ENCODE results near the gene UTP14A.

The UTP14A gene

DNA sequence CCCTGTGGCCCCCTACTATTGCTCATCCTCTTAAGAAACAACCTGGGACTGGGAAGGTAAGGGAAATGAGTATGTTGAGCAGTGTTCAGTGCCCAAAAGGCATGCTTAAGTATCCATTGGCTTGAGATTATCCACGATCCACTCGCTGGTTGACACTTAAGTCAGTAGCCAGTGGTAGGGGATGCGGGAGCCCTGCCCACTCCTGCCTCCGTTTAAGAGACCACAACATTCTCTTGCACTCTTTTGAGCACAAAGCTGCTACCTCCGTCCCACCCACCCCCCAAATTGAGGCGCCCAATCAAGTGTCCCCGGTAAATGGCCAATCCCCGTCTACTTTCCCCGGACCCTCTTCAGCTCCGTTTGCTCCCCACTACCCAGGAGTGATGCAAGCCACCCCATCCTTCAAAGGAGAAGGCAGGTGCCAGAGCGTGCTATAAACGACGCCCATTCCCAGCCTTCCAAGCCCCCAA lies 25.0 kb downstream of the UTP14A start:
- peak overlapping the region; percentile 82 for H3K27ac ChIP-seq (ENCODE audit: low read depth, low read length)
- peak overlapping the region; percentile 80 for H3K9ac ChIP-seq (ENCODE audit: low read depth, low read length)

DNA sequence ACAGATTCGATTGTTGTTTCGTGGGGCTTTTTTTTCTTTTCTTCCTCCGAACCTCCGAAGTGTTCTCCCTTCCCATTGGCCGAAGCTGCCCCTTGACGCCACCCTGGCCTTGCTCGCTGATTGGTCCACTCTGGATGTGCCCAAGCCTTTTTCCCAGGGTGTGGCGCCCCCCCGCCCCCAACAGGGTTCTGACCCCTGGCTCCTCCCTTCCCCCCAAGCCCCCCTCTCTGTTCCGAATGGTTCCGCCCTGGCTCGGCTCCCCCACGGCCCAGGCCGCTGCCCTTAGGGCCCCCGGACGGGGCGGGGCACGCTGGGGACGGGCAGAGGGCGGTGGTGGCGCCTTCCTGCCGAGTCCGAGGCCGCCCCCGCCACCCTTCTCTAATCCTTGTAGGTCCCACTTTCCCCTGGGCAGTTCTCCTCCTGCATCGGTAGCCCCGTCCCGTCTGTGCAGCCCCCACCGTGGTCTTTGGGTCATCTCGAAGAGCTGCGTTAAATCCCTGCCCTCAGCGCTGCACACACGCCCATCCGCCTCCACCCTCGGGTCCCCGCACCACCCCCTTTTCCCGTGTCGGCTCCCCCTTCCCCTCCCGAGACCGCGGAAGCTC lies 25.5 kb downstream of the UTP14A start:
- peaks cover 31% of the 10 kb centered on the region for H3K36me3 ChIP-seq (ENCODE audit: control insufficient read depth, insufficient read depth, low read length)
- H3K4me3 ChIP-seq (ENCODE audit: low read depth, low read length) = peak overlapping the region; percentile 98
- H3K9ac ChIP-seq (ENCODE audit: low read depth, low read length) = peak overlapping the region; percentile 80
- no peaks in the 10 kb centered on the region for H3K9me3 ChIP-seq (ENCODE audit: control insufficient read depth, insufficient read depth, low read length)
- peak overlapping the region; percentile 82 for H3K27ac ChIP-seq (ENCODE audit: low read depth, low read length)
- H3K4me1 ChIP-seq (ENCODE audit: control insufficient read depth, insufficient read depth, low read length) = peaks cover 18% of the 10 kb centered on the region
- peaks cover 42% of the 10 kb centered on the region for H3K27me3 ChIP-seq (ENCODE audit: control insufficient read depth, insufficient read depth, low read length)

More for the DNA sequence above, 25.0 kb downstream of the UTP14A start:
- H3K4me3 ChIP-seq (ENCODE audit: low read depth, low read length) = peak overlapping the region; percentile 98
- H3K36me3 ChIP-seq (ENCODE audit: control insufficient read depth, insufficient read depth, low read length) = peaks cover 36% of the 10 kb centered on the region
- peaks cover 18% of the 10 kb centered on the region for H3K4me1 ChIP-seq (ENCODE audit: control insufficient read depth, insufficient read depth, low read length)
- peaks cover 36% of the 10 kb centered on the region for H3K27me3 ChIP-seq (ENCODE audit: control insufficient read depth, insufficient read depth, low read length)
- H3K9me3 ChIP-seq (ENCODE audit: control insufficient read depth, insufficient read depth, low read length) = no peaks in the 10 kb centered on the region

DNA sequence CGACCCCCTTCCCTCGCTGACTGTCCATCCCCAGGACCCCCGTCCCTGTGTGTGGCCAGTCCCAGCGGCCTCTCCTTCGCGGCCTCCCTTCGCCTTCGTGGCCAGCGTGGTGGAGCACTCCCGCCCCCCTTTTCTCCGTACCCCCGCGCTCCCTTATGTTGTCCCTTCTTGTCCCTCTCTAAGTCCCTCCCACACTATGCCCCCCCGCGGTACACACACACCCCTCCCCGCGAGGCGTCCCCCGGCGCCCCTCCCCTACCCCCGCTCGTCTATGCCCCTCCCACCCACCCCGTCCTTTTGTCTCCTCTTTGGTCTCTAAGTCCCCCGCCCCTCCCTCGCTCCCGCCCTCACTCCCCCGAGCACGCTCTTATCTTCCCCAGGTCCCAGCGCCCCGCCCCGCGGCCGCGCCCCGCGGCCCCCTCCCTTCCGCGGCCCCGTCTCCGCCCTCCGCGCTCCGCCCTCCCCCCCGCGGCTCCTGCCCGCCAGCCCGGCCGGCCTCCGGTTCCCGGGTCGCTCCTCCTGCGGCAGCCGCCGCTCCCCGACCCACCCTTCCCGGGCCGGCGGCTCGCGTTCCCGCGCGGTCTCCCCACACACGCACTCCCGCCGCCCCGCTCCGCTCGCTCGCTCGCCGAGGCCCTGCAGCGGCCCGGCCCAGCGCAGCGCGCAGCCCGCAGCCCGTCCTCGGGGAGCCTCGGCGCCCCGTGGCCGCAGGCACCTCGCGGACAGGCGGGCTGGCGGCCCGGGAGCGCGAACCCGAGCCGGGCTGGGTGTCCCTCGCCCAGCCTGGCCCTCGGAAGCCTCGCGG lies 26.3 kb downstream of the UTP14A start:
- Histone ChIP-seq H3K9me3 (ENCODE audit: control insufficient read depth, insufficient read depth, low read length) (no peaks in the 10 kb centered on the region), H3K36me3 (ENCODE audit: control insufficient read depth, insufficient read depth, low read length) (peaks cover 24% of the 10 kb centered on the region), H3K27ac (ENCODE audit: low read depth, low read length) (peak overlapping the region; percentile 64), H3K4me3 (ENCODE audit: low read depth, low read length) (peak overlapping the region; percentile 98), H3K27me3 (ENCODE audit: control insufficient read depth, insufficient read depth, low read length) (peaks cover 49% of the 10 kb centered on the region), H3K9ac (ENCODE audit: low read depth, low read length) (no peak overlapping the region; the same call in 1 of the 2 replicates), H3K4me1 (ENCODE audit: control insufficient read depth, insufficient read depth, low read length) (peaks cover 18% of the 10 kb centered on the region)

DNA sequence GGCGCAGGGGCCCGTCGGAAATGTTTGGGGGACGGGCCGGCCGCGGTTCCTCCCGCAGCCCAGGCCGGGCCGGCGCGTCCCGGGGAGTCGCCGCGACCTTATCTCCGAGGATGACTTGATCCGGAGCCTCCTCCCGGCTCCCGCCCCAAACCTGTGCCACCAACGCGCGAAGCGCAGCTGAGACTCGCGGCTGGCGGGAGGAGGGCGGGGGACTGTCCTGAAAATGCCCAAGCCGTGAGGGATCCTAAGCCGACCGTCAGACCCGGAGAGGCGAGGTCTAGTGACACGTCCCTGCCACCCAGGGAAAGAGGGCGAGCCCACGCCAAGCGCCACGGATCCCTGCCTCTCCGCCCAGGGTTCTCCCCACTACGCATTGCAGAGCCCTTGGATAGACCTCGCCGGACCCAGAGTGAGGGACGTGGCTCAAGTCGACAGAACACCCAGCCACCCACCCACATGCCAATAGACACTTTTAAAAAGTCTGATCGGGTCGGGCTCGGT lies 26.9 kb downstream of the UTP14A start:
- Histone ChIP-seq H3K4me1 (ENCODE audit: control insufficient read depth, insufficient read depth, low read length) (peaks cover 18% of the 10 kb centered on the region), H3K27me3 (ENCODE audit: control insufficient read depth, insufficient read depth, low read length) (peaks cover 55% of the 10 kb centered on the region), H3K9me3 (ENCODE audit: control insufficient read depth, insufficient read depth, low read length) (no peaks in the 10 kb centered on the region), H3K27ac (ENCODE audit: low read depth, low read length) (no peak overlapping the region), H3K9ac (ENCODE audit: low read depth, low read length) (no peak overlapping the region), H3K4me3 (ENCODE audit: low read depth, low read length) (peak overlapping the region; percentile 59; the same call in 1 of the 2 replicates), H3K36me3 (ENCODE audit: control insufficient read depth, insufficient read depth, low read length) (peaks cover 17% of the 10 kb centered on the region)

DNA sequence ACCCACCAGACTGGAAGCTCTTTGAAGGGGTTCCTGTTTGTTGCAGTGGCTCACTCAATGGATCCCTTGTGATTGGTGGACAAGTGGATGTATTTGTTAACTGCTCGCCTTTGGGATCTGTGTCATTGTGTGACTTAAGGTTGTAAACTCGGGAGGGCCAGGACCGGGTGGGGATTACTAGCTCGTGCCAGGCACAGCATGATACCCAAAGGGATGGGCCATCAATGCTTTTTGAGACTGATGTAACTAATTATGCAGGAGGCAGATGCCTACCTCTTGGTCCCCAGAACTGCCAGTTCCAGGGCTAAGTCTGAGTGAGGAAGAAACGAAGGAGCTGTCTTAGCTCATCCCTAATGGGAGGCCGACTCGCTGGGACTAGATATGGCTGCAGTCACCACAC lies 27.7 kb downstream of the UTP14A start:
- Histone ChIP-seq H3K4me3 (ENCODE audit: low read depth, low read length) (no peak overlapping the region), H3K27me3 (ENCODE audit: control insufficient read depth, insufficient read depth, low read length) (peaks cover 64% of the 10 kb centered on the region), H3K27ac (ENCODE audit: low read depth, low read length) (no peak overlapping the region), H3K36me3 (ENCODE audit: control insufficient read depth, insufficient read depth, low read length) (peaks cover 14% of the 10 kb centered on the region), H3K9ac (ENCODE audit: low read depth, low read length) (no peak overlapping the region), H3K9me3 (ENCODE audit: control insufficient read depth, insufficient read depth, low read length) (no peaks in the 10 kb centered on the region), H3K4me1 (ENCODE audit: control insufficient read depth, insufficient read depth, low read length) (peaks cover 24% of the 10 kb centered on the region)

DNA sequence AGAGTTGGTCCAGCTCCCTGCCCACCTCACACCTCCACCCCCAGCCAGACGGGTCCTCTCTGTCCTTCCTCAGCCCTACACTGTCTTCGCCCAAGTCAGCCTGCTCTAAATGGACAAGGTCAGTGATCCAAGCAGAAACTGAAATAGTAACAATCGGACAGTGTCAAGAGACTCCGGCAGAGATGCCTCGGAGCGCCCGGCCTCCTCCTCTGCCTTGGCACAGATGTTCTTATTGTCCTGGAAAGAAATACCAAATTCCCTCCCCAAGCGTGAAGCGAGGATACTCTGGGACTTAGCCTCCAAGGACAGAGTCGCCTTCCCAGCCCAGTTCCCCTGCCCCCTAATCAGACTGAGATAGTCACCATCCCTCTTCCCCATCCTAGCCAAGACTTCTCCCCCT lies 28.5 kb downstream of the UTP14A start:
- peaks cover 71% of the 10 kb centered on the region for H3K27me3 ChIP-seq (ENCODE audit: control insufficient read depth, insufficient read depth, low read length)
- peaks cover 7% of the 10 kb centered on the region for H3K36me3 ChIP-seq (ENCODE audit: control insufficient read depth, insufficient read depth, low read length)
- no peak overlapping the region; the same call in 1 of the 2 replicates for H3K4me3 ChIP-seq (ENCODE audit: low read depth, low read length)
- peaks cover 24% of the 10 kb centered on the region for H3K4me1 ChIP-seq (ENCODE audit: control insufficient read depth, insufficient read depth, low read length)
- H3K27ac ChIP-seq (ENCODE audit: low read depth, low read length) = no peak overlapping the region
- H3K9me3 ChIP-seq (ENCODE audit: control insufficient read depth, insufficient read depth, low read length) = no peaks in the 10 kb centered on the region
- no peak overlapping the region for H3K9ac ChIP-seq (ENCODE audit: low read depth, low read length)

DNA sequence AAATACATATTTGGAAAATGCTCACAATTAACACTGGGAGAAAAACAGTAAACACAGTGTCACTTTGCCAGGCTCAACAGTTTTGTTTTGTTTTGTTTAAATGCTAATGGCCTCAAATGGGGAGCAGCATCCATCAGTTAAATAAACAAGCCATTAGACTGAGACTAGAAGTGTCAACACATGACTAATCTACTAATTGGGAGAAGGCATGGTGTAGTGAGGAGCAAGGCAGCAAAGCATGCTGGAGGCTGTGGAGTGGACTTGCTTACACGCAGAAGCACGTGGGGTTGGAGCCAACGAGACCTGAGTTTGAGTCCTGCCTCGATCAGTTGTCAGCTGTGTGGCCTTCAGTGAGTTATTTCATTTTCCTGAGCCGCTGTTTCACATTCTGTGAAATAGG lies 29.0 kb downstream of the UTP14A start:
- H3K9ac ChIP-seq (ENCODE audit: low read depth, low read length) = no peak overlapping the region
- peaks cover 2% of the 10 kb centered on the region; the same call in 1 of the 2 replicates for H3K36me3 ChIP-seq (ENCODE audit: control insufficient read depth, insufficient read depth, low read length)
- no peak overlapping the region for H3K27ac ChIP-seq (ENCODE audit: low read depth, low read length)
- H3K27me3 ChIP-seq (ENCODE audit: control insufficient read depth, insufficient read depth, low read length) = peaks cover 76% of the 10 kb centered on the region
- no peaks in the 10 kb centered on the region for H3K9me3 ChIP-seq (ENCODE audit: control insufficient read depth, insufficient read depth, low read length)
- H3K4me1 ChIP-seq (ENCODE audit: control insufficient read depth, insufficient read depth, low read length) = peaks cover 24% of the 10 kb centered on the region
- H3K4me3 ChIP-seq (ENCODE audit: low read depth, low read length) = no peak overlapping the region; the same call in 1 of the 2 replicates

DNA sequence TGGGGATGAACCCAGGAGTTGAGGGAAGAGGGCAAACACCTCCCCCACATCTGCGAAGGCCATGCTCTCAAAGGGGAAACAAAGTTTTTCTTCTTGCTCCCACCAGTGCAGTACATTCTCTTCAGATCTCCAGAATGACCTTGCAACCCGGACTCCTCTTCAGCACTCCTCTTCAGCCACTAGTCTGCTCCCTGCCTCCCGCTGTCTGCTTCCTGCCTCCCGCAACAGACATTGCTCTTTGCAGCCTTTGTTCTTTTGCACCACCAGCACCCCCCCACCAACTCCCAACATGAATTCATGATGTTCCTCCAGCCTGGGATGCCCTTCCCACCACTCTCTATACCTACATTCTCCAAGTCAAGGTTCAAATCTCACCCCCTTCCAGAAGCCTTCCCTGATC lies 32.1 kb downstream of the UTP14A start:
- no peak overlapping the region for H3K4me3 ChIP-seq (ENCODE audit: low read depth, low read length)
- H3K27me3 ChIP-seq (ENCODE audit: control insufficient read depth, insufficient read depth, low read length) = peaks cover 81% of the 10 kb centered on the region
- H3K27ac ChIP-seq (ENCODE audit: low read depth, low read length) = no peak overlapping the region
- no peaks in the 10 kb centered on the region for H3K36me3 ChIP-seq (ENCODE audit: control insufficient read depth, insufficient read depth, low read length)
- H3K9me3 ChIP-seq (ENCODE audit: control insufficient read depth, insufficient read depth, low read length) = no peaks in the 10 kb centered on the region
- H3K4me1 ChIP-seq (ENCODE audit: control insufficient read depth, insufficient read depth, low read length) = peaks cover 24% of the 10 kb centered on the region
- H3K9ac ChIP-seq (ENCODE audit: low read depth, low read length) = no peak overlapping the region

DNA sequence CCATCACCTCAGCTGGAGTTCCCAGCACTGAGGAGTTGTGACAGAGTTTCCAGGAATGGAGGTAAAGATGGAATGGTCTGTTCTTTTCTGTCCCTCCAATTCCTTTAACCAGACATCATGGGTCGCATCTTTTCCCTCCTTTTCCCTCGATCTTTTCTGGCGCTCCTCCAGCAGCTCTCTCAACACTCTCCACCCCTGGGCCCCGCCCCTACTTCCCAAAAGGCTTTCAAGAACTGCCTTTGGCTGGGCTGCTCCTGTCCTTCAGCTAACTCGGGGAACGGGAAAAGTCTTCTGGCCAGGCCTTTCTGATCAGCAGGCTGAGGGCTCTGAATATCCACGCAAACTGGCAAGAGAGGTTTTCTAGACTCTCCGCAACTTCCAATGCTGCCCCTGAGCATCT lies 34.0 kb downstream of the UTP14A start:
- no peaks in the 10 kb centered on the region for H3K36me3 ChIP-seq (ENCODE audit: control insufficient read depth, insufficient read depth, low read length)
- peaks cover 10% of the 10 kb centered on the region for H3K4me1 ChIP-seq (ENCODE audit: control insufficient read depth, insufficient read depth, low read length)

DNA sequence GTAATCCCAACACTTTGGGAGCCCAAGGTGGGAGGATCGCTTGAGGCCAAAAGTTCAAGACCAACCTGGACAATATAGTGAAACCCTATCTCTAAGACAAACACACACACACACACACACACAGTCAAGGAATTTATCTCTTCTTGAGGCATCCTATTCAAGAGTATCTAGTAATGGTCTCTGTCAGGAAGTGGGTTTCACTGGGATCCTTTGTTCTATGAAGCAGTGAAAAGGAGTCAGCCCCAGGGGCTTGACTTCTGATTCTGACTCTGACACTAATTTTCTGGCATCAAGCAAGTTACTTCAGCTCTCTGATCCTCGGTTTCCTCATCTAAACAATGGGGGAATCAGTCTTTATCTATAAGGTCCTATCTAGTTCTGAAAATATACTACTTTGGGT lies 34.8 kb downstream of the UTP14A start:
- no peak overlapping the region for H3K4me3 ChIP-seq (ENCODE audit: low read depth, low read length)
- no peaks in the 10 kb centered on the region for H3K9me3 ChIP-seq (ENCODE audit: control insufficient read depth, insufficient read depth, low read length)
- peaks cover 55% of the 10 kb centered on the region for H3K27me3 ChIP-seq (ENCODE audit: control insufficient read depth, insufficient read depth, low read length)
- no peaks in the 10 kb centered on the region for H3K36me3 ChIP-seq (ENCODE audit: control insufficient read depth, insufficient read depth, low read length)
- peaks cover 6% of the 10 kb centered on the region; the same call in 1 of the 2 replicates for H3K4me1 ChIP-seq (ENCODE audit: control insufficient read depth, insufficient read depth, low read length)
- H3K27ac ChIP-seq (ENCODE audit: low read depth, low read length) = no peak overlapping the region
- no peak overlapping the region for H3K9ac ChIP-seq (ENCODE audit: low read depth, low read length)

More for the DNA sequence above, 34.0 kb downstream of the UTP14A start:
- H3K27ac ChIP-seq (ENCODE audit: low read depth, low read length) = no peak overlapping the region
- peaks cover 62% of the 10 kb centered on the region for H3K27me3 ChIP-seq (ENCODE audit: control insufficient read depth, insufficient read depth, low read length)
- H3K9me3 ChIP-seq (ENCODE audit: control insufficient read depth, insufficient read depth, low read length) = no peaks in the 10 kb centered on the region
- no peak overlapping the region for H3K9ac ChIP-seq (ENCODE audit: low read depth, low read length)
- H3K4me3 ChIP-seq (ENCODE audit: low read depth, low read length) = no peak overlapping the region

DNA sequence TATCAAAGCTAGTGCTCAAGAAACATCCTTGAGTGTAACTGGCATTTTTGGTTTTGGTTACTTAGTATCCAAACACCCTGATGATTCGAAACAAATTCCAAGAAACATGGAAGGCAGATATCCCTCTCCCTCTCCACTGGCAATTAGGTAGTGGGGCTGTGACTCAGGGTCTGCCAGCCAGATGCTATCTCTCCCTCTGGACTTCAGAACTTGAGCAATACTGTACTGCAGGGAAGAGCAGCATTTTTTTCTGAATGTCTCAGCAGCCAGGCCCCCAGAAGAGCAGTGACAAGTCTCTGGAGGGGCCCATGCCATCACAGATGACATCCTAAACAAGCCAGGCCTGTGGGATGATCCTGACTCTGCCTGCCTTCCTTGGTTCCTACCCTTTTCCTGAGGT lies 39.2 kb downstream of the UTP14A start:
- no peak overlapping the region for H3K27ac ChIP-seq (ENCODE audit: low read depth, low read length)
- no peak overlapping the region for H3K4me3 ChIP-seq (ENCODE audit: low read depth, low read length)
- no peak overlapping the region for H3K9ac ChIP-seq (ENCODE audit: low read depth, low read length)
- H3K4me1 ChIP-seq (ENCODE audit: control insufficient read depth, insufficient read depth, low read length) = no peaks in the 10 kb centered on the region; the same call in 1 of the 2 replicates
- H3K36me3 ChIP-seq (ENCODE audit: control insufficient read depth, insufficient read depth, low read length) = no peaks in the 10 kb centered on the region
- peaks cover 16% of the 10 kb centered on the region for H3K27me3 ChIP-seq (ENCODE audit: control insufficient read depth, insufficient read depth, low read length)
- no peaks in the 10 kb centered on the region for H3K9me3 ChIP-seq (ENCODE audit: control insufficient read depth, insufficient read depth, low read length)

All from HUES48 (cell line).